ENCODE results near the gene NOSIP.

DNA sequence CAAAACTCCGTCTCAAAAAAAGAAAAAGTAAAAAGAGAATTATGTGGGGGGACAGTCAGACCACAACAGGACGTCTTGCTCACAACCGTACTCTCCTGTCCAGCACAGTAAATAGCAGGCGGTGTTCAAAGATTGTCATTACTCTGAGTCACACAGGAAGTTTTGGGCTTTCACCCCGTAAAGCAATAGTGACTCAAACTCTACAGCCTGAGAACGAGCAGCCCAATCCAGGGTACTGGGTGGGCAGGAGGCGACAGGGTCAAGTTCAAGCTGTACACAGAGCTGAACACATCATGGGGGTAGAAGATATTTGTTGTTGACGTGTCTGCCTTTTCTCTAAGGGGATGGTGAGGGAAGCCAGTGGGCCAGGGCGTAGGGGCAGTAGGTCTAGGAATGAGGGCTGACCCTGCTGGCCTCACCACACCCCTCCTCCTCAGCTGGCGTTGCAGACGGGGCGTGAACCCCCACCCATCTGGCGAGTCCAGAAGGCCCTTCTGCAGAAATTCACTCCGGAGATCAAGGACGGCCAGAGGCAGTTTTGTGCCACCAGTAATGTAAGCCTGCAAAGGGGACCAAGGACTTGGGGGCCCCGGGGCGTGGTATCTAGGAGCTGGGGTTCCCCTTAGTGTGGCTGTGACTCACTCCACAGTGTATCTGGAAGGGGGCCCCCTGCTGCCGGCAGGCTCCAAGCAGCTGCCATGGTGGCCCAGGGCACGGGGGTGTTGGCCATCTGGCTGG, 33.9 kb upstream of the NOSIP start:
- TF ChIP-seq, protein P1, sequence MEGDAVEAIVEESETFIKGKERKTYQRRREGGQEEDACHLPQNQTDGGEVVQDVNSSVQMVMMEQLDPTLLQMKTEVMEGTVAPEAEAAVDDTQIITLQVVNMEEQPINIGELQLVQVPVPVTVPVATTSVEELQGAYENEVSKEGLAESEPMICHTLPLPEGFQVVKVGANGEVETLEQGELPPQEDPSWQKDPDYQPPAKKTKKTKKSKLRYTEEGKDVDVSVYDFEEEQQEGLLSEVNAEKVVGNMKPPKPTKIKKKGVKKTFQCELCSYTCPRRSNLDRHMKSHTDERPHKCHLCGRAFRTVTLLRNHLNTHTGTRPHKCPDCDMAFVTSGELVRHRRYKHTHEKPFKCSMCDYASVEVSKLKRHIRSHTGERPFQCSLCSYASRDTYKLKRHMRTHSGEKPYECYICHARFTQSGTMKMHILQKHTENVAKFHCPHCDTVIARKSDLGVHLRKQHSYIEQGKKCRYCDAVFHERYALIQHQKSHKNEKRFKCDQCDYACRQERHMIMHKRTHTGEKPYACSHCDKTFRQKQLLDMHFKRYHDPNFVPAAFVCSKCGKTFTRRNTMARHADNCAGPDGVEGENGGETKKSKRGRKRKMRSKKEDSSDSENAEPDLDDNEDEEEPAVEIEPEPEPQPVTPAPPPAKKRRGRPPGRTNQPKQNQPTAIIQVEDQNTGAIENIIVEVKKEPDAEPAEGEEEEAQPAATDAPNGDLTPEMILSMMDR (IDR thresholded peaks at IDR 0.05) = no peak
- no peak for TF ChIP-seq POLR2A (IDR thresholded peaks at IDR 0.05)
